ENCODE measurements around the gene TMED5. TPM values are rescaled to one million over a fixed set of nuclear protein-coding genes. Genes with fewer than 3 reads are reported as not detected.
"Not testable (repeated sequence)": the region's sequence is repeated elsewhere in the genome, so short reads cannot be mapped to it uniquely, and the experiment has no call there.

TMED5 gene
- 53.7 and 76.1 TPM in 2 replicates for polyA plus RNA-seq (2011; rRNA removed)
- 19.8 and 35.5 TPM in 2 replicates for polyA minus RNA-seq (2011; rRNA and poly(A)+ RNA removed)

- DNase-seq (ENCODE audit: low read depth, low spot score), result peak; percentile 96
- CTCF ChIA-PET, result no interaction called here
- Histone ChIP-seq H3K27me3 (ENCODE audit: control insufficient read depth, insufficient read depth, low read length) (no peaks in the 10 kb centered on the region), H3K9me3 (ENCODE audit: control insufficient read depth, insufficient read depth, low read length) (no peaks in the 10 kb centered on the region; the same call in 1 of the 2 replicates), H3K4me3 (ENCODE audit: low read depth, low read length) (peak within 1 kb of the TSS; percentile 98), H3K27ac (ENCODE audit: low read depth, low read length) (peak within 1 kb of the TSS; percentile 100)
- peak; percentile 35 for TF ChIP-seq CTCF (IDR thresholded peaks at IDR 0.05; ENCODE audit: low read depth, low read length)
- POLR2A ChIA-PET, result interaction anchor here (0.8 kb wide), 1 partner anchor 62 kb away, joined by 3 read pairs; no protein-coding TSS in a partner anchor
These were observed at the start of gene TMED5 for GRCh38 chr1:93179886-93180722. Gene TMED5, minus strand, starts transcription at chr1:93180413. Its CDS starts 171 bp downstream, at chr1:93180242.

GRCh38 chr1:93223023-93223675 is 42.9 kb upstream of the TMED5 start:
- no peak for TF ChIP-seq CTCF (IDR thresholded peaks at IDR 0.05; ENCODE audit: low read depth, low read length)
- DNase-seq (ENCODE audit: low read depth, low spot score), result no peak
- ChIA-PET POLR2A (no interaction called here), CTCF (interaction anchor here (1.1 to 1.4 kb wide), 2 partner anchors 15 to 81 kb away, joined by 4 to 5 read pairs; no protein-coding TSS in a partner anchor)
- no peak overlapping the region for H3K27ac ChIP-seq (ENCODE audit: low read depth, low read length)
- no peaks in the 10 kb centered on the region for H3K9me3 ChIP-seq (ENCODE audit: control insufficient read depth, insufficient read depth, low read length)
- H3K4me3 ChIP-seq (ENCODE audit: low read depth, low read length), result no peak overlapping the region
- H3K27me3 ChIP-seq (ENCODE audit: control insufficient read depth, insufficient read depth, low read length), result no peaks in the 10 kb centered on the region

GRCh38 chr1:93221913-93222312 is 41.7 kb upstream of the TMED5 start:
- ChIA-PET CTCF (no interaction called here), POLR2A (no interaction called here)
- no peak overlapping the region for H3K4me3 ChIP-seq (ENCODE audit: low read depth, low read length)
- no peak for TF ChIP-seq CTCF (IDR thresholded peaks at IDR 0.05; ENCODE audit: low read depth, low read length)
- no peak for DNase-seq (ENCODE audit: low read depth, low spot score)
- no peak overlapping the region for H3K27ac ChIP-seq (ENCODE audit: low read depth, low read length)
- H3K9me3 ChIP-seq (ENCODE audit: control insufficient read depth, insufficient read depth, low read length), result no peaks in the 10 kb centered on the region
- H3K27me3 ChIP-seq (ENCODE audit: control insufficient read depth, insufficient read depth, low read length), result no peaks in the 10 kb centered on the region

GRCh38 chr1:93220716-93221115 is 40.5 kb upstream of the TMED5 start:
- CTCF ChIA-PET; H3K4me3 ChIP-seq (ENCODE audit: low read depth, low read length); H3K27me3 ChIP-seq (ENCODE audit: control insufficient read depth, insufficient read depth, low read length); H3K9me3 ChIP-seq (ENCODE audit: control insufficient read depth, insufficient read depth, low read length); POLR2A ChIA-PET; H3K27ac ChIP-seq (ENCODE audit: low read depth, low read length); DNase-seq (ENCODE audit: low read depth, low spot score): not testable (repeated sequence)

GRCh38 chr1:93219443-93219842 is 39.2 kb upstream of the TMED5 start:
- TF ChIP-seq CTCF (IDR thresholded peaks at IDR 0.05; ENCODE audit: low read depth, low read length), result no peak
- no peak for DNase-seq (ENCODE audit: low read depth, low spot score)
- ChIA-PET CTCF (no interaction called here), POLR2A (no interaction called here)
- Histone ChIP-seq H3K27me3 (ENCODE audit: control insufficient read depth, insufficient read depth, low read length) (no peaks in the 10 kb centered on the region), H3K27ac (ENCODE audit: low read depth, low read length) (no peak overlapping the region), H3K4me3 (ENCODE audit: low read depth, low read length) (no peak overlapping the region), H3K9me3 (ENCODE audit: control insufficient read depth, insufficient read depth, low read length) (no peaks in the 10 kb centered on the region)

Measured in AG04450 (cell line).